ENCODE results near the gene SLX9.

DNA sequence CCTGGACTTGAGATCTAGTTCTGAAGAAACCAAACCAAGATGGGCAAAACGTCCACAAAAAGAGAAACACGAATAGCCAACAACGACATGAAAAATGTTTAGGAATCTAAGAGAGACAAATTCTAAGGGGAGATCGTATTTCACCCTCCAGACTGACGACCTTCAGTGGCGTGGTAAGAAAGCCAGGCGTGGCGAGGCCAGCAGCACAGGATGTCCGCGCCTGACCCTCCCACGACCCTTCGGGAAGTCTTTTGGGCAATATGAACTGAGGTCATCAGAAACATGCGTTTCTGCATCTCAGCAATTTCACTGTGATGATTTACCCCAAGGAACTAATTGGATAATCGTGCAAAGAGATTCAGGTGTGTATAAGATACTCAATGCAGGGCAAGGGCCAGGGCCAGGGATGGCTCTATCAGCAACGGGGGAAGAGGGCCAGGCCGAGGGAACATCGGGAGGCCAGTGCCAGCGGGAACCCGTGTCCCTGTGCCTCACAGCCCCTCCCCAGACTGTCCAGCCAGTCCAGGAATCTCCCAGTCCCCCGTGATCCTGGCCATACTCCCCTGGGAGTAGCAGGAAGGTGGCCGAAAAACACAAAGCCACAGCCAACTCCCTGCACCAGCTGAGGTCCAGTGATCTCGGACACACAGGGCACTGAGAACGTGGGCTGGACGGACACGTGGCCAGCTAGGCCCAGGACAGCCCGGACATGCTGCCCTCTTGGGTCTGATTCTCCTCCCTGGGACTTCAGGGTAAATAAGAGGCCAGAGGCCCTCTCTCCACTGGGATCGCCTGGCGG, 81.0 kb downstream of the SLX9 start:
- TF ChIP-seq, protein P1, sequence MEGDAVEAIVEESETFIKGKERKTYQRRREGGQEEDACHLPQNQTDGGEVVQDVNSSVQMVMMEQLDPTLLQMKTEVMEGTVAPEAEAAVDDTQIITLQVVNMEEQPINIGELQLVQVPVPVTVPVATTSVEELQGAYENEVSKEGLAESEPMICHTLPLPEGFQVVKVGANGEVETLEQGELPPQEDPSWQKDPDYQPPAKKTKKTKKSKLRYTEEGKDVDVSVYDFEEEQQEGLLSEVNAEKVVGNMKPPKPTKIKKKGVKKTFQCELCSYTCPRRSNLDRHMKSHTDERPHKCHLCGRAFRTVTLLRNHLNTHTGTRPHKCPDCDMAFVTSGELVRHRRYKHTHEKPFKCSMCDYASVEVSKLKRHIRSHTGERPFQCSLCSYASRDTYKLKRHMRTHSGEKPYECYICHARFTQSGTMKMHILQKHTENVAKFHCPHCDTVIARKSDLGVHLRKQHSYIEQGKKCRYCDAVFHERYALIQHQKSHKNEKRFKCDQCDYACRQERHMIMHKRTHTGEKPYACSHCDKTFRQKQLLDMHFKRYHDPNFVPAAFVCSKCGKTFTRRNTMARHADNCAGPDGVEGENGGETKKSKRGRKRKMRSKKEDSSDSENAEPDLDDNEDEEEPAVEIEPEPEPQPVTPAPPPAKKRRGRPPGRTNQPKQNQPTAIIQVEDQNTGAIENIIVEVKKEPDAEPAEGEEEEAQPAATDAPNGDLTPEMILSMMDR (IDR thresholded peaks at IDR 0.05): no peak
- no peak for TF ChIP-seq POLR2A (IDR thresholded peaks at IDR 0.05)

All from right lobe of liver (tissue), 4 donors.